H9 (cell line): ENCODE results near the gene ZP1. TPM values are rescaled to one million over a fixed set of nuclear protein-coding genes. Genes with fewer than 3 reads are reported as not detected.

ENCODE experiments used
- DNase-seq: peaks from one replicate; pipeline ENCODE4 v3.0.0-alpha.2; 2017
- H2AFZ ChIP-seq: one replicate; pipeline ENCODE4 v1.6.1; 2013; ENCODE audit warnings: mild to moderate bottlenecking, low read length, control low read depth, moderate library complexity
- H2AK5ac ChIP-seq: 2 replicates; pipeline ENCODE4 v1.6.1; 2013; ENCODE audit warnings: low read length, control low read depth, mixed read lengths; ENCODE audit not compliant: insufficient read length
- H2BK120ac ChIP-seq: one replicate; pipeline ENCODE4 v1.6.1; 2013; ENCODE audit warnings: low read depth, mild to moderate bottlenecking, low read length, control low read depth, inconsistent platforms; ENCODE audit not compliant: poor library complexity, severe bottlenecking
- H2BK12ac ChIP-seq: 2 replicates; pipeline ENCODE4 v1.6.1; 2013; ENCODE audit warnings: low read length, control low read depth, mixed read lengths, low read depth; ENCODE audit not compliant: insufficient read length
- H2BK15ac ChIP-seq: 2 replicates; pipeline ENCODE4 v1.6.1; 2013; ENCODE audit warnings: low read depth, low read length, control low read depth
- H2BK20ac ChIP-seq: one replicate; pipeline ENCODE4 v1.6.1; 2013; ENCODE audit warnings: low read depth, mild to moderate bottlenecking, low read length, control low read depth, inconsistent platforms; ENCODE audit not compliant: poor library complexity, severe bottlenecking
- H2BK5ac ChIP-seq: 2 replicates; pipeline ENCODE4 v1.6.1; 2013; ENCODE audit warnings: low read length, control low read depth, mixed read lengths; ENCODE audit not compliant: insufficient read length
- H3K14ac ChIP-seq: 2 replicates; pipeline ENCODE4 v1.6.1; 2013; ENCODE audit warnings: low read length, control low read depth; ENCODE audit not compliant: insufficient read depth
- H3K18ac ChIP-seq: 2 replicates; pipeline ENCODE4 v1.6.1; 2013; ENCODE audit warnings: low read depth, mild to moderate bottlenecking, mixed read lengths, low read length, control low read depth; ENCODE audit not compliant: insufficient read length
- H3K23ac ChIP-seq: 2 replicates; pipeline ENCODE4 v1.6.1; 2013; ENCODE audit warnings: low read length, control low read depth, mixed read lengths, low read depth; ENCODE audit not compliant: insufficient read length
- H3K23me2 ChIP-seq: 2 replicates; pipeline ENCODE4 v1.6.1; 2013; ENCODE audit warnings: low read depth, mild to moderate bottlenecking, mixed read lengths, low read length, control low read depth; ENCODE audit not compliant: insufficient read length, poor library complexity, severe bottlenecking
- H3K27ac ChIP-seq: 2 replicates; pipeline ENCODE4 v1.5.1; 2013; ENCODE audit warnings: low read length, control low read depth, mixed read lengths, low read depth; ENCODE audit not compliant: insufficient read length
- H3K27me3 ChIP-seq: 2 replicates; pipeline ENCODE4 v1.6.1; 2013; ENCODE audit warnings: low read length, control low read depth, inconsistent platforms; ENCODE audit not compliant: insufficient read depth
- H3K4ac ChIP-seq: 2 replicates; pipeline ENCODE4 v1.6.1; 2013; ENCODE audit warnings: low read depth, mild to moderate bottlenecking, control low read depth, inconsistent platforms, low read length, moderate library complexity
- H3K4me1 ChIP-seq: 2 replicates; pipeline ENCODE4 v1.6.1; 2013; ENCODE audit warnings: low read length, control low read depth, inconsistent platforms; ENCODE audit not compliant: insufficient read depth
- H3K4me2 ChIP-seq: 2 replicates; pipeline ENCODE4 v1.6.1; 2013; ENCODE audit warnings: low read length, control low read depth, mixed read lengths; ENCODE audit not compliant: insufficient read length, insufficient read depth
- H3K56ac ChIP-seq: 2 replicates; pipeline ENCODE4 v1.6.1; 2013; ENCODE audit warnings: low read depth, mild to moderate bottlenecking, mixed read lengths, low read length, control low read depth; ENCODE audit not compliant: insufficient read length
- H3K79me1 ChIP-seq: 2 replicates; pipeline ENCODE4 v1.6.1; 2013; ENCODE audit warnings: low read depth, mild to moderate bottlenecking, moderate library complexity, low read length, control low read depth, inconsistent platforms; ENCODE audit not compliant: insufficient read depth, poor library complexity, severe bottlenecking
- H3K79me2 ChIP-seq: 2 replicates; pipeline ENCODE4 v1.6.1; 2013; ENCODE audit warnings: low read length, control low read depth, inconsistent platforms; ENCODE audit not compliant: insufficient read depth
- H3K9ac ChIP-seq: 2 replicates; pipeline ENCODE4 v1.6.1; 2013; ENCODE audit warnings: low read length, control low read depth, mixed read lengths; ENCODE audit not compliant: insufficient read length; ENCODE audit errors: extremely low read depth
- H3K9me3 ChIP-seq: one replicate; pipeline ENCODE4 v1.6.1; 2013; ENCODE audit warnings: low read depth, low read length, inconsistent platforms; ENCODE audit not compliant: control insufficient read depth
- H3T11ph ChIP-seq: one replicate; pipeline ENCODE4 v1.6.1; 2013; ENCODE audit warnings: mild to moderate bottlenecking, low read length, control low read depth, inconsistent platforms
- H4K20me1 ChIP-seq: one replicate; pipeline ENCODE4 v1.6.1; 2013; ENCODE audit not compliant: control insufficient read depth, insufficient read length, insufficient read depth
- H4K5ac ChIP-seq: 2 replicates; pipeline ENCODE4 v1.6.1; 2013; ENCODE audit warnings: low read depth, mild to moderate bottlenecking, mixed read lengths, low read length, control low read depth; ENCODE audit not compliant: insufficient read length
- H4K8ac ChIP-seq: replicated peaks from 2 replicates; pipeline ENCODE4 v1.6.1; 2013; ENCODE audit warnings: low read length, control low read depth, mixed read lengths, low read depth; ENCODE audit not compliant: insufficient read length
- H4K91ac ChIP-seq: 2 replicates; pipeline ENCODE4 v1.6.1; 2013; ENCODE audit warnings: low read depth, mild to moderate bottlenecking, moderate library complexity, mixed read lengths, low read length, control low read depth; ENCODE audit not compliant: insufficient read length
- H3K27ac Mint-ChIP-seq, 3 experiments: 2 replicates in 2 of 3; 3 replicates in 1 of 3; pipeline ENCODE4 v1.8.0; 2020 to 2021; ENCODE audit warnings: mixed read lengths in 3 of 3, mild to moderate bottlenecking in 1 of 3, moderate library complexity in 1 of 3
- H3K27me3 Mint-ChIP-seq: 2 replicates; pipeline ENCODE4 v1.8.0; 2021; ENCODE audit warnings: low read depth, mild to moderate bottlenecking, moderate library complexity, mixed read lengths
- H3K36me3 Mint-ChIP-seq, 3 experiments: 2 replicates in 2 of 3; 3 replicates in 1 of 3; pipeline ENCODE4 v1.8.0; 2020 to 2021; ENCODE audit warnings: low read depth in 3 of 3, mixed read lengths in 3 of 3; ENCODE audit not compliant: insufficient read depth in 1 of 3
- H3K4me1 Mint-ChIP-seq, 2 experiments: 2 replicates each; pipeline ENCODE4 v1.8.0; 2020; ENCODE audit warnings: mixed read lengths in 2 of 2
- H3K4me3 Mint-ChIP-seq, 2 experiments: 2 replicates in 1 of 2; 3 replicates in 1 of 2; pipeline ENCODE4 v1.8.0; 2020 to 2021; ENCODE audit warnings: mild to moderate bottlenecking in 2 of 2, mixed read lengths in 2 of 2, moderate library complexity in 1 of 2
- H3K9me3 Mint-ChIP-seq, 2 experiments: 2 replicates in 1 of 2; 3 replicates in 1 of 2; pipeline ENCODE4 v1.8.0; 2020; ENCODE audit warnings: mild to moderate bottlenecking in 2 of 2, mixed read lengths in 2 of 2, moderate library complexity in 1 of 2
- CTCF ChIP-seq: fragments of 200-600 bp; sonication (generic); conservative IDR thresholded peaks from 3 replicates; pipeline ENCODE4 v1.8.0; 2021; ENCODE audit warnings: antibody characterized with exemption, mild to moderate bottlenecking
- WGBS: extraction: QIAGEN DNeasy Blood & Tissue Kit; methylation state at CpG from one replicate; pipeline ENCODE4 v1.1.7; 2013; ENCODE audit warnings: missing lambda C conversion rate, low lambda C conversion rate, mixed read lengths; ENCODE audit not compliant: insufficient read length; ENCODE audit errors: extremely low coverage; 5-methylcytosine and 5-hydroxymethylcytosine counted together
- total RNA-seq: library from RNA; stranded (reverse); gene quantifications from 2 replicates; pipeline ENCODE4 v1.2.1, GENCODE V29; 2021

The ZP1 gene
- total RNA-seq, 1 experiment from 2014 or later = not detected

- Histone ChIP-seq H3K9ac (no peak overlapping the region), H3K27me3 (no peaks in the 10 kb centered on the region), H4K91ac (no peak overlapping the region), H3K9me3 (no peaks in the 10 kb centered on the region), H2BK120ac (no peak overlapping the region), H2AFZ (no peak overlapping the region), H3K27ac (no peak overlapping the region), H3K79me1 (no peaks in the 10 kb centered on the region), H3T11ph (no peak overlapping the region), H4K5ac (no peak overlapping the region), H3K4me1 (no peaks in the 10 kb centered on the region), H3K79me2 (no peaks in the 10 kb centered on the region), H2BK20ac (no peak overlapping the region), H3K4ac (no peak overlapping the region), H3K4me2 (no peak overlapping the region), H3K23me2 (no peaks in the 10 kb centered on the region), H4K8ac (no peak overlapping the region), H4K20me1 (peaks cover 2% of the 10 kb centered on the region), H2BK5ac (no peak overlapping the region), H2AK5ac (no peak overlapping the region), H3K18ac (no peak overlapping the region), H2BK15ac (no peak overlapping the region), H3K56ac (no peak overlapping the region), H3K14ac (no peak overlapping the region), H3K23ac (no peak overlapping the region), H2BK12ac (no peak overlapping the region)
- H3K27me3 Mint-ChIP-seq = no peaks in the 10 kb centered on the region
- no peak overlapping the region for H3K4me3 Mint-ChIP-seq
- H3K27ac Mint-ChIP-seq = no peak overlapping the region
- peaks cover 45 to 96% (median 68%) of the 10 kb centered on the region in 3 experiments; a peak in 6 of 7 replicates for H3K36me3 Mint-ChIP-seq
- no peaks in the 10 kb centered on the region for H3K4me1 Mint-ChIP-seq
- no CpG with 5 or more reads among the region's 4 CpGs for WGBS
- DNase-seq = no peak
- TF ChIP-seq CTCF = no peak
- no peaks in the 10 kb centered on the region for H3K9me3 Mint-ChIP-seq
These were observed 30.2 kb downstream of the ZP1 start for GRCh38 chr11:60897496-60897895.
